GM19023 (cell line): Measurements from ENCODE around the gene ERGIC1.
A peak's percentile ranks its signal among the peaks of the same experiment; 100 is the strongest.

Source experiments
- ATAC-seq: cut with Tn5 transposase; IDR thresholded peaks from one replicate; pipeline ENCODE4 v1.9.1; 2021; ENCODE audit warnings: mild to moderate bottlenecking, moderate library complexity; ENCODE audit not compliant: unreplicated experiment

The ERGIC1 gene

DNA sequence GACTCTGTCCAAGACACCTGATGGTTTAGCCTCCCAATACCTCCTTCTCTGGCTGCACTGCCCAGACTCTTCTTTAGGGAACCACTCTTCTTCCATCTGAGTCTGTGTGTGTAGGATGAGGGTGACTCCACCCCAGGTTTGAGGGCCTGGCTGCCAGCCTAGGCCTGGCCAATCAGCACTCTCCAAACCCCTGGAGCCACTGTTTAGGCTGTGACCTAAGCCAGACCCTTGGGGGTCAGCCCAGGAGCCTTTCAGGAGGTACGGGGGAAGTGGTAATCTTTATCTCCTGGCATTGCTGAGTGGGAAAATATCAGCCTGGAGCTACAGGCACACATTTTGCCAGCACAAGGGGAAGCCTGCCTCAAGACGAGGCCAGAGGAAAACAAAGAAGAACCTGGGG, 6.2 kb upstream of the ERGIC1 start:
- no peak for ATAC-seq

DNA sequence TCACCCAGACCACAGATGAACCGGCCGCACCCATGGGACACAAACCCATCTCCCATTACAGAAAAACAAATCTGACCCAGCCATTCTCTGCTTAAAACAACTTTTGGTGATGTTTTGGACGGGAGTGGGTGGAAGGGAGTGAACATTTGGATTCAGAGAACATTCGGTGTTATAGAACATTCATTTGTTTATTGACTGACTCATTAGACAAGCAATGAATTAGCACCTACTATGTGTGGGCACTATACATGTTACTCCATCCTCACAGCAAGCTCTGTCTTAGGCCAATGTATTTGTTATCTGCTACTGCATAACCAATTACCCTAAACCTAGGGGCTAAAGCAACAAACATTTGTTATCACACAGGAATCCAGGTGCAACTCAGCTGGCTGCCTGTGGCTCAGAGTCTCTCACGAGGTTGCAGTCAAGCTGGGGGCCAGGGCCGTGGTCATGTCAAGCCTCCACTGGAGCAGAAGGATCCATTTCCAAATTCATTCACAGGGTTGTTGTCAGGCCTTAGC, 5.1 kb upstream of the ERGIC1 start:
- no peak for ATAC-seq

DNA sequence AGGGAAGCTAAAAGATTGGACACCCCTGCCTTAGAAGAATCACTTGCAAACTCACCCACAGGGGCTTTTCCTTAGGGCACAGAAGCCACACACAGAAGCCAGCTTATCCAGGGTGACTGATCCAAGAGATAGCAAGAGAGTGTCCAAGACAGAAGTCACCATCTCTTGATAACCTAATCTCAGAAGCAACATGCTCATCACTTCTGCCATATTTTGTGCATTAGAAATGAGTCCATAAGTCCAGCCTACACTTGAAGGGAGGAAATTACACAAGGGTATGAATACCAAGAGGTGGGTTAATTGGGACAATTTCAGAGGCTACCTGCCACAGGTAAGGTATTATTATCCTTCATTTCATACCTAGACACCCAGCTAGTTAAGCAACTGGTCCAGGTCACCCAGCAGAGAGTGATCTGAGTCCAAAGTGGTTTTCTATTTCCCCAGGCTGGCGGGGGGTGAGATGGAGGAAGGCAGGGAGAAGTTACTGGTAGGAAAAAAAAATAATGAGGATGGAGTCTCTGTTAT, 3.7 kb upstream of the ERGIC1 start:
- ATAC-seq = no peak

DNA sequence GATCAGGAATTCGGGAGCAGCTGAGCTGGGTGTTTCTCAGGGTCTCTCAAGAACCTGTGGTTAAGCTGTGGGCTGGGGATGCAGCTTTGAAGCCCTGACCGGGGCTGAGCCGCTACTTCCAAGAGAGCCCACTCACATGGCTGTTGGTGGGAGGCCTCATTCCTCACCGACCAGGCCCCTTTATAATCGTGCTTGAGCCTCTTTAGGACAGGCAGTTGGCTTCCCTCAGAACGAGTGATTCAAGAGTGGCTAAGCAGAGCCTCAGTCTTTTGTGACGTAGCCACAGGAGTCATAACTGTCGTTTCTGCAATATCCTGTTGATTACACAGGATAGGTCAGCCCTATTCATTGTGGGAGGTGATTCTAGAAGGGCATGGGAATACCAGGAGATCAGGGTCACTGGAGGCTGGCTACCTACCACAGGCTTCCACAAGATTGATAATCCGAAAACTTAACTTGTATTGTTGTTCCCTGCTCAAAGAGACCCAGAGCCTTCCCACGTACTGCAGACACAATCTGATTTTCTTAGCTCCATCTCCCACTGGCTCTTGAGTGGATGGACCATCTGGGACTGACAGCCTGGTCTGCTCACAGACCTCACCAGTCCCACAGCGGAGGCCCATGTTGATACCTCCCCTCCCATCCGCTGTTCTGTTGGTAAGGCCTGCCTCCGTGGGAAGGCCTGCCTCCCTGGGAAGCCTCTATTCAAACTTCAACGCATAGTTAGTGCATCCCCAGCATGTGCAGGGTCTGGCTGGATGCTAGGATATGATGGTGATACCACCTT, 3.0 kb upstream of the ERGIC1 start:
- no peak for ATAC-seq

DNA sequence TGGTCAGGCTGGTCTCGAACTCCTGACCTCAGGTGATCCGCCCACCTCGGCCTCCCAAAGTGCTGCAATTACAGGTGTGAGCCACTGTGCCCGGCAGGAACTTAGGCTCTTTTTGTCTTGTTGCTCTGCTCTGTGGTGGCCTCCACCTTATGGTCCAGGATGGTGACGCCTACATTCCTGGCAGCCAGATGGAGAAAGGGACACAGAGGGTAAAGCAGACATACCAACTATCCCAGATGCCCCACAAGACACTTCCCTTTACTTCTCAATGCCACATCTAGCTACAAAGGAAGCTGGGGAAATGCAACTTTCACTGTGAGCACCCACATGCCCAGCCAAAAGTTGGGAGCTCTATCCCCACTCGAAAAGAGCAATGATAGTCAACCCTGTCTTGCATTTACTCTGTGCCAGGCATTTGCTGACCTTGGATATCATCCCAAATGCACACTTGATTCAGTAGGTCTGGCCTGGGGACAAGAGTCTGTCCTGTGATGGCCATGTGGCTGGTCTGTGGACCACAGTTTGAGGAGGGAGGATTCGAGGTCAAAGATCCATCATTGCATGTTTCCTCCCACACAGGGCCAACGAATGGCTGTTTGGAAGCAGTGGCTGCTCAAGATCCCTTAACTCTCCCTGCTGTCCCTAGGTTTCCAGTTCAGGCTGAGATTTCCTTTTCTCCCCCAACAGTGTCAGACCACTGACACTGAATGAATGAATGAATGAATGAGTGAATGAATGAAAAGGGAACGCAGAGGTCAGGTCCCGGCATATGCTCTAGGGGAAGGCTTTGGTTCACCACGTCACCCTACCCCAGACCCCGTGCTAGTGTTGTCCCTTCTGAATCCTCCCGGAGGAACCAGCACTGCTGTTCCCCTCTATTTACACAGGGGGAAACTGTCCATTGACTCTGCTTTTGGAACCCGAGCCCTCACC, 1.4 kb upstream of the ERGIC1 start:
- ATAC-seq = no peak

DNA sequence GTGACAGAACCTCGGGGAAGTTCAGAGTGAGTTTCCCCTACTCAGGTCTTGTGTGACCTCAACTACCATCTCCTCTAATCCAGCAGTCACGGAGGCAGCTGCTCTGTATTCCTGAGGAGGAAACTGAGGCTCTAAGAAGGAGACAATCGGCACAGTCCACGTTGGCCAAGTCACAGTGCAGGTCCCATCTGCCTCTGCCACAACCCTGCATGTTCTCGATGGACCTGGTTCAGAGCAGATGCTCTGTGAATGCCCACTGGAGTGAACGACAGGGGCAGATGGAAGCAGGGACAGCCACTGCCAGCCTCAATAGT, 722 bp upstream of the ERGIC1 start:
- ATAC-seq = no peak

DNA sequence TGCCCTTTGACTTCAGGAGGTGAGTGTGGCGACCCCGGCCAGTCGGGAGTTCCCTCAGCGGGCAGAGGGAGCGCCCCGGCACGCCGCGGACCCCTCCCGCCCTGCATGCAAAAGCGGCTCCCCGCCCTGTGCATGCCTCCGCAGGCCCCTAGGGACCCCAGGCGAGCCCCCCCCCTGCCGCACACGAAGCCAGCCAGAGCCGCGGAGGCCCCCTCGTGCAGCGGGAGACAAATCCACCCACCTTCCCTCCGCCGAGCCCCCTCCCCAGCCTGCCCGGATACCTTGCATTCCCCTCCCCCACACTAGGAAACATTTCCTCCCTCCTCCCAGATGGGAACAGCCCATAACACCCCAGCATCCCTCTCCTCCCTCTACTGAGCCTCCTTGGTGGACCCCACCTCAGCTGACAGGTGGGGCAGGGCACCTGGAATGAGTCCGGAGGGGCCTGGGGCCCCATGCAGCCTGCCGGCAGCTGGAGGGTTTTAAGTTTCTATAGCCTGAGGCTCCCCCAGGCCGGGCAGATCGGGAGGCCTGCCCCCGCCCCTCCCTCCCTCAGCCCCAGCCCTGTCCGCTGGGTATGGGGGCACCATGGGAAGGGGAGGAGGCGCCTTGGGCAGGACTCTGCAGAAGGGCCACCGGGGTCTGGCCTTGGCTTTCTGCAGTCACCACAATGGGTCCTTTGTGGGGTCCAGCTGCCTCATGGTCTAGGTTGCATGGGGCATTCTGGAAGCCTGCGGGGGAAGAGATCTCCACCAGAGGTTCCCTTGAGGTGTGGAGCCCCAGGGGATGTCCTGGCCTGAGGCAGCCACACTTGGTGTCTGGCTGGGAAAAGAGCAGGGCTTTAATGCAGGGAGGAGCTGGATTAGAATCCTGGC, 601 bp downstream of the ERGIC1 start:
- peak; percentile 22 for ATAC-seq

DNA sequence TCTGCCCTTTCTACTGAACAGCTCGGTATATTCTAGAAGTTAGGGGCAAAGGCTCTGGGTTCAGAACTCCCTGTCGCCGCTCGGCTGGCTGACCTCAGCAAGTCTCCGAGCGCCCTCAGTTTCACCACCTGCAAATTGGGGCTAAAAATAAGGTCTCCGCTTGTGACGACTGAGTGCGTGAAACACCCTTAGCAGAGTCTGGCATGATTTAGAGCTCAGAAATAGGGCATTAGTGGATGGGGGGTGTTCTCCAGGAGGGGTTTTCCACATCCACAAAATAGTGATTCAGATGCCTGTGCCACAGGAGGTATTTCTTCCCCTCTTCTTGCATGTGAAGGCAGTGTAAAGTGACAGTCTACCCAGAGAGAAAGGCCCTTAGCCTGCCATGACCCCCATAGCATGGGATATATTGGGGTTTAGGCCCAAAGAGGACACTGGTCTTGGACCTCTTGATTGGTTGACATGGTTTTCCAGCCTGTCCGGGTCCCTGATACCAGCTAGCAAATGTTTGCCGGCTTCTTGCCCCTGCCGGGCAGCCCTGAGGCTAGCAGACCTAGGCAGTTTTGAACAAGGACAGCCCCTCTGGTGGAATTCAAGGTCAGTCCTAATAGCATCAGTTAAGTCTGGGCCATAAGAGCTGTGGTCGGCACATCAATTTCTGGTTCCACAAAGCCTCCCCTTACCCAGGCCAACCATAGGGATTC, 1.4 kb downstream of the ERGIC1 start:
- no peak for ATAC-seq

DNA sequence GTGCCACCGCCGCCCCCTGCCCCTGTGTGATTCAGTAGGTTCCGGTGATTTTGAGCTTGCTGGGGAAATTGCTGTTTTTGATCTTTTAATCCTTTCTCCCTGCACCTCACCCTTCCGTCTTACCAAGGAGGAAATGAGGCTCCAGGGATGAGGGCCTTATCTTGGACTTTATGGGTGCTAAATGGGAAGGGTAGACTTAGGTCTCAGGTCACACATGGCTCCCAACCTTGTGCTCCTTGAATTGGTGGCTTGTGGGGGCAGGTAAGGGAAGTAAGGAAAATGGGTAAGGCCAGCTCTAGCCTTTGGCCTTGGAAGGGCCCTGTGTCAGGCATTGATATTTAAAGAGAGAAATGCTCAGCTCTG, 1.9 kb downstream of the ERGIC1 start:
- no peak for ATAC-seq

DNA sequence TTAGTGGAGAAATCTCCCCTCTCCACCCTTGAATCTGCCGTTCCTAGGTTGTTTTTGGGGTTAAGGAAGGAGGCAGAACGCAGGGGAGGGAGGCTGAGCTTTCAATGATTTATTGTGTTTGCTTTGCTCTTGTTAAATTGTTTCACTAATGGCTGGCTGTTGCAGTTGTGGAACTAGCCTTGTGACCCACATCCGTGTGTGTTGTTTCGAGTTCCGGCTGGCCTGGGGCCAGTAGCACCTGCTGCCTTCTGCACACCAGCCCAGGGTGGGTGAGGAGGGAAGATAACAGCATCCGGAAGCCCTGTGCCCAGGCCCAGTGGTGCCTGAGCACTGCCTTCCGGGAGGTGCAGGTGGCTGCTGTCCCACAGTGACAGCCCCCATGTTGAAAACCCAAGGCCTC, 3.6 kb downstream of the ERGIC1 start:
- peak; percentile 62 for ATAC-seq

DNA sequence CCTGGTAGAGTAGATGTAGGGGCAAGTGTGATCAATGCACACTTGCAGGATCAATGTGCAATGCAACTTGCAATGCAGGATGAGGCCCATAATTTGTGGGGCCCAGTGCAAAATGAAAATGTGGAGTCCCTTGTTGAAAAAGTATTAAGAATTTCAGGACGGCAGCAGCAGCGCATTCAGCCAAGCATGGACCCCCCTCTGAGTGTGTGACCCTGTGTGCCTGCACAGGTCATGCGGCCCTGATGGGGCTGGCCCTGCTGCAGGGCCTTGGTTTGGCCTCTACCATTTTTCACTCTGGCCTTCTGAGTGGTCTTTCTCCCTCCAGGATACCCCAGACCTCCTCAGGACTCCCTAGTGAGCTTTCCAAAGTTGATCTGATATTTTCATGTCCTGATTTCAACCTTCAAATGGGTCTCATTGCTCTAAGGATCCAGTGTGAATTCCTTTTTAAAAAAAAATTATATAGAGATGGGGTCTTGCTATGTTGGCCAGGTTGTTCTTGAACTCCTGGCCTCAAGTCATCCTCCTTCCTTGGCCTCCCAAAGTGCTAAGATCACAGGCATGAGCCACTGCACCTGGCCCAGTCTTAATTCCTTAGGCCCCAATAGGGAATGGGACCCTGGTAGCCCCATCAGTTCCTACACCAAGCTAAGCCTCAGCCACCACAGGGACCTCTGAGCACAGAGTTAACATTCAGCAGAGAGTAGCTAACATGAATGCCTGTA, 4.3 kb downstream of the ERGIC1 start:
- no peak for ATAC-seq

DNA sequence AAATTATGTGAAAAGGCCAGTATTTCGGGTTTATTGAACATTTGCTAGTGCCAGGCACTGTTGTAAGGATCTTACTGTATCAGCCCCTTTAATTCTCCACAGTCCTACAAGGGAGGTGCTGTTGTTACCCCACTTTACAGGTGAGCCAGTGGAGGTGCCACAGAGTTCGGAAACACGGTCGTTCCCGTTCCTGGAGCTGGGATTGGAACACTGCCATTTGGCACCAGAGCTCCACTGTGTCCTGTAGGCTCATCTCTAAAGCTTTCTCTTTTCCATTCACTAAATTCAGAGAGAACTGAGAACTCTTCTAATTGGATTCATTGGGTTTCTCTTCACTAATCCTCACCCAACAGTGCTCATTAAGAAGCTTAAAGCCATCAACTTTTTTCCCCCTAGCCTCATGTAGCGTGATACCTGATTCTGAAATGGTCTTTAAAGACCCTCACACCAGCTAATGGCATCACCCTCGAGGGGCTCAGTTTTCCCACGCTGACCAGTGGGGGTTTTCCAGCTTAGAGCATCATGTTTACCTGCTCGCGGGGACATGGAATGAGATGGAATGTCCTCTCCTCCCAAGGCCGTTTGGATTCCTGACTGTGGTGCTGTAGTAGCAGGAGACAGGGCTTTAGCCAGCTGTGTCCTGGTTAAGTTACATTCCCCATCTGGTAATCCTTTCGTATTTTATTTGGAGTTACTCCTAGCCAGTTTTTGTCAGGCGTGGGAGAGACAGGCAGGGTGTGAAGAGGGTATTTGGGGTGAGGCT, 5.8 kb downstream of the ERGIC1 start:
- no peak for ATAC-seq

DNA sequence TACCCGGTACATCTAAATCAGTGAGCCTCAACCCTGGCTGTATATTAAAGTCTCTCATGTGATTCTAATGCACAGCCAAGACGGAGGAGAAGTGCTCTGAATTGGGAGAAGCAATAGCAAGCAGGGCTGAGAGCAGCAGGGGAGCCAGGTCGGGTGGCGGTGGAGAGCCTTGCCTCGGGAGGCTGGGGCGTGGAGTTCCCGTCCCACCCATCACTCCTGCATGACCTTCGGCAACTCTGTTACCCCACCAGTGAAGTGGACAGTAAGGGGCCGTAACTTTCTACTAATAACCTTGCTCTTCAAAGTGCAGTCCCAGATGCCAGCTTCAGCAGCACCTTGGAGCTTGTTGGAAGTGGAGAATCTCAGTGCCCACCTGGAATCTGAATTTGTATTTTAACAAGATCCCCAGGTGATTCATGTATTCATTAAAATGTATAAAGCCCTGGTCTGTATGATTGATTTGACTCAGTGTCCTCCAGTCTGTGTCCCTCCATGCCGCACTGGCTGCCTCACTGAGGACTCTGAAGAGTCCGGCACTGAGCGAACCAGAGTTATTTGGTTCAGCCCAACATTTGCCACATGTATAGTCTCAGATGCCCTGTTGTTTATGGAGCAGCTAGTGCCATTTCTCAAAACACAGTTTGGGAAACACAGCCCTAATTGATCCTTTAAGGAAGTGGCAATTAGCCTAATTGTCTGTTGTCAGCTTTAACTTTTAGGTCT, 6.5 kb downstream of the ERGIC1 start:
- no peak for ATAC-seq

DNA sequence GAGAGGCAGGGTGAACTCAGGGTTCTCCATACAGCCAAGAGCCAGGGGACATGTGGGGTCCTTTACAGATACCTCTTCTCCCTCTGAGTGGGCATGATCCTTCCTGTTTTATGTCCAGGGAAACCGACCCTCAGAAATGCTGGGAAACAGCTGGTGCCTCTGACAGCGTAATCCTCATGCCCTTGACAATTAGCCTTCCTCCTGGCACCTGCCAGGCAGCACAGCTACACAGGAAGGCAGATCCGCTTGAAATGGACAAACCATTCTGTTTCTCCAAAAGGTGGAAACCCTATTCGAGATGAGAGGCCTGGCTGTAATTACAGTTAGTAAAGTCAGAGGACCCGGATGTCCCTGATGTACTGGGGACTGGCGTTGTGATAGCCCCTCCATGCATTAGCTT, 7.2 kb downstream of the ERGIC1 start:
- no peak for ATAC-seq

DNA sequence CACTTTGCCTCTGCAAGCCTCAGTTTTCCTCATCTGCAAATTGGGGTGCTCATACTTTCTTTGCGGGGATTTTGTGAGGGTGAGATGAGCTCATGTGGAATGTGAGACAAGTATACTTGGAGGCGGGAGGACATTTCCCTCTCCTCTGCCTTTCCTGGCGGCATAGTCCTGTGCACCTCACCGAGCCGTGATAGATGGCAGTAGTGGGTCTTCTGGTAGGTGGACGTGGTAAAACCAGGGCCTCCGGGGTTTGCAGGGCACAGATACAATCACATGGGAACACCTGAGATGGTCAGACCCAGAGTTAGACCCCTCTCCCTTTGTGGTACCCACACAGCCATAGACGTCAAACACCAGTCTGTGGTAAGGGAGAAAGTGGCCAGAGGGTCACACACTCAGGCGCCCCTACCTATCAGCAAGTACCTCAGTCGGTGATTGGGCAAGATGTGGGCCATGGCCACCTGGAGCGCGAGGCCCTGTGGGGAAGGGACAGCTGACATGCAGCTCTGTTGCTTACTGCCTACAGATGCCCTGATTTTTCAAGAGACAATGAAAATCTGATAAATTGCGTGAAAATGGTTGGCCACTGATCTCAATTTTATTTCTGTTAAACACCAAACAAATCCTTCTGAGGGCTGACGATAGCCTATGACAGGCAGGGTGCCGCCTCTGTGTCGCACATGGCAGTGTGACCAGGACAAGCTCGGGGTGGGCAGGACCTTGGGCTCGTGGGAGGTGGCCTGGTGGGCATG, 9.9 kb downstream of the ERGIC1 start:
- ATAC-seq = no peak

DNA sequence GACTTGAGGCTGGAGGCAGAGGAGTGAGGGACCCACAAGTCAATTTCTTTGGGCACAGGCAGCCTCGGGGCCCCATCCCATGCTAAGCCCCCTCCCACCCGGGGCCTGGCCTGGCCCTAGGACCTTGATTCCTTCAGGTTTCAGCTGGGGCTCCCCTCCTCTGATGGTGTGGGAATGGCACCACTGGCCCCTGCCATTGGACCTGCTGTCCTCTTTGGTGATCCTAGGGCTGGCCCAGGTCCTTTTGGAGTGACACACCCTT, 10.5 kb downstream of the ERGIC1 start:
- ATAC-seq = no peak

DNA sequence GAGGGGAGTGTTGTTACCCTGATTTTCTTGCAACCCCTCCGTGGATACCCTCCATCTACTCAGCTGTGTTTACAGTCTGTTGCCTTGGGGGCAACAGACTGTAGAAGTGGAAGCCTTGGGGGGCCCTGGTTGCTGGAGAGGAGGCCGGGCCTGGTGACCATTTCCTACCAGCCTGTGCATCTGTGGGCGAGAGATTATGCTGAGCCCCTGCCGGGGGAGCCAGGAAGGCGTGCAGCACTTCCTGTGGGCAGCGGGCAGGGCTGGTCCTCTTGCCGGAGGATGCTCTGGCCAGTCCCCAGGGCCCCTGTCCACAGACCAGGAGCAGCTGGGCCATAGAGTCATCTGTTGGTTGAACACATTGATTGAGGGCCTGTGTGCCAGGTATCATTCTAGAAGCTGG, 11.1 kb downstream of the ERGIC1 start:
- no peak for ATAC-seq

DNA sequence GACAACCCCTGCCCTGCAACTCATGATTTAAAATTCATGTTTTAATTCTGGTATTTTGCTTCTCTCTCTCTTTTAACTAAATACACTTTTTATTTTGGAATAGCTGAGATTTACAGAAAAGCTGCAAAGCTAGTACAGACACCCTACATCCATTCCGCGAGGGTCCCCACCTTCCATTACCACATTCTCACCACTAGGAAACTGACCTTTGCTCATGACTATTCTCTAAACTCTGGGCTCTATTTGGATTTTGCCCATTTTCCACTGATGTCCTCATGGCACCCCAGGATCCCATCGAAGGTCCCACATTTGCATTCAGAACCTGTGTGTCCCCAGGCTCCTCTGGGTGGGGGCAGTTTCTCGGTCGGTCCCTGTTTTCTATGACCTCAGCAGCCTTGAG, 11.5 kb downstream of the ERGIC1 start:
- ATAC-seq = no peak
